WTC11 (cell line): ENCODE results near the gene HES3. TPM values are rescaled to one million over a fixed set of nuclear protein-coding genes. Genes with fewer than 3 reads are reported as not detected.

ENCODE experiments used
- ATAC-seq: fragments of 200-7000 bp; cut with Tn5 transposase; 2 replicates; pipeline ENCODE4 v1.10.0; 2021; ENCODE audit warnings: mild to moderate bottlenecking, moderate library complexity
- CTCF ChIA-PET: fragments of 300-600 bp; sonication (Branson Sonifier 250); formaldehyde crosslinking; loops from one replicate; lab custom pipeline; 2021; ENCODE audit warnings: antibody characterized with exemption; lab: Charles Lee
- POLR2A ChIA-PET: fragments of 350-600 bp; sonication (Branson Sonifier 250); formaldehyde crosslinking; loops from one replicate; lab custom pipeline; 2021; ENCODE audit warnings: antibody characterized with exemption; lab: Charles Lee
- DNase-seq: peaks from one replicate; pipeline ENCODE4 v3.0.0; 2021; ENCODE audit warnings: low spot score
- H3K27ac Mint-ChIP-seq: 2 replicates; pipeline ENCODE4 v1.8.0; 2021; ENCODE audit warnings: mixed read lengths
- H3K27me3 Mint-ChIP-seq: 2 replicates; pipeline ENCODE4 v1.8.0; 2021; ENCODE audit warnings: low read depth, mild to moderate bottlenecking, moderate library complexity, mixed read lengths
- H3K36me3 Mint-ChIP-seq: 2 replicates; pipeline ENCODE4 v1.8.0; 2021; ENCODE audit warnings: mixed read lengths
- H3K4me1 Mint-ChIP-seq: 2 replicates; pipeline ENCODE4 v1.8.0; 2022; ENCODE audit warnings: mixed read lengths
- H3K4me3 Mint-ChIP-seq: 2 replicates; pipeline ENCODE4 v1.8.0; 2021; ENCODE audit warnings: mild to moderate bottlenecking, moderate library complexity, mixed read lengths
- H3K9me3 Mint-ChIP-seq: 2 replicates; pipeline ENCODE4 v1.8.0; 2021; ENCODE audit warnings: mixed read lengths
- AFF4 ChIP-seq: sonication (generic); formaldehyde crosslinking; IDR thresholded peaks from 2 replicates; pipeline ENCODE4 v1.8.1; 2023; ENCODE audit warnings: mild to moderate bottlenecking, missing genetic modification reagents, borderline replicate concordance
- ATF1 ChIP-seq: sonication (generic); formaldehyde crosslinking; IDR thresholded peaks from 2 replicates; pipeline ENCODE4 v1.8.1; 2023; ENCODE audit warnings: mild to moderate bottlenecking, moderate library complexity, missing genetic modification reagents
- E2F1 ChIP-seq: sonication (generic); formaldehyde crosslinking; IDR thresholded peaks from 2 replicates; pipeline ENCODE4 v1.8.0; 2022; ENCODE audit warnings: mild to moderate bottlenecking, missing genetic modification reagents
- EMX1 ChIP-seq: fragments of 250-450 bp; sonication (Bioruptor Pico); IDR thresholded peaks from 2 replicates; pipeline ENCODE4 v1.8.0; 2021; ENCODE audit warnings: mild to moderate bottlenecking
- ESRRA ChIP-seq: sonication (generic); formaldehyde crosslinking; IDR thresholded peaks from 2 replicates; pipeline ENCODE4 v1.8.1; 2022; ENCODE audit warnings: mild to moderate bottlenecking, missing genetic modification reagents, borderline replicate concordance
- JAZF1 ChIP-seq: fragments of 250-450 bp; sonication (Bioruptor Pico); IDR thresholded peaks from 2 replicates; pipeline ENCODE4 v1.9.0; 2021; ENCODE audit warnings: moderate library complexity, mild to moderate bottlenecking, inconsistent platforms
- MYBL2 ChIP-seq: sonication (generic); formaldehyde crosslinking; IDR thresholded peaks from 2 replicates; pipeline ENCODE4 v1.8.1; 2023; ENCODE audit warnings: mild to moderate bottlenecking, moderate library complexity, missing genetic modification reagents
- NFE2L1 ChIP-seq: sonication (generic); formaldehyde crosslinking; IDR thresholded peaks from 2 replicates; pipeline ENCODE4 v1.8.1; 2023; ENCODE audit warnings: missing genetic modification reagents
- NFYB ChIP-seq: sonication (generic); formaldehyde crosslinking; conservative IDR thresholded peaks from 2 replicates; pipeline ENCODE4 v1.8.0; 2022; ENCODE audit warnings: low read depth, missing genetic modification reagents
- NR1H2 ChIP-seq: sonication (generic); formaldehyde crosslinking; IDR thresholded peaks from 2 replicates; pipeline ENCODE4 v1.9.0; 2021; ENCODE audit warnings: mild to moderate bottlenecking, moderate library complexity, missing genetic modification reagents
- PREB ChIP-seq: sonication (generic); formaldehyde crosslinking; IDR thresholded peaks from 2 replicates; pipeline ENCODE4 v1.8.1; 2022; ENCODE audit warnings: mild to moderate bottlenecking, missing genetic modification reagents, moderate library complexity, borderline replicate concordance
- PRRX2 ChIP-seq: fragments of 250-450 bp; sonication (Bioruptor Pico); IDR thresholded peaks from 2 replicates; pipeline ENCODE4 v1.8.0; 2021; ENCODE audit warnings: mild to moderate bottlenecking
- TEAD1 ChIP-seq: sonication (generic); formaldehyde crosslinking; IDR thresholded peaks from 2 replicates; pipeline ENCODE4 v1.8.0; 2022; ENCODE audit warnings: mild to moderate bottlenecking, missing genetic modification reagents
- TEAD4 ChIP-seq: sonication (generic); formaldehyde crosslinking; IDR thresholded peaks from 2 replicates; pipeline ENCODE4 v1.8.0; 2022; ENCODE audit warnings: mild to moderate bottlenecking, missing genetic modification reagents
- USF1 ChIP-seq: sonication (generic); formaldehyde crosslinking; IDR thresholded peaks from 2 replicates; pipeline ENCODE4 v1.8.0; 2022; ENCODE audit warnings: mild to moderate bottlenecking, missing genetic modification reagents
- ZBTB43 ChIP-seq: sonication (generic); formaldehyde crosslinking; IDR thresholded peaks from 2 replicates; pipeline ENCODE4 v1.8.1; 2023; ENCODE audit warnings: mild to moderate bottlenecking, missing genetic modification reagents
- ZNF219 ChIP-seq: sonication (generic); formaldehyde crosslinking; IDR thresholded peaks from 2 replicates; pipeline ENCODE4 v1.8.0; 2023; ENCODE audit warnings: missing genetic modification reagents, mild to moderate bottlenecking, borderline replicate concordance
- ZNF263 ChIP-seq: sonication (generic); formaldehyde crosslinking; IDR thresholded peaks from 2 replicates; pipeline ENCODE4 v1.8.1; 2022; ENCODE audit warnings: low read depth, mild to moderate bottlenecking, moderate library complexity, missing genetic modification reagents
- ZNF281 ChIP-seq: sonication (generic); formaldehyde crosslinking; IDR thresholded peaks from 2 replicates; pipeline ENCODE4 v1.8.0; 2023; ENCODE audit warnings: mild to moderate bottlenecking, missing genetic modification reagents
- ZNF317 ChIP-seq: sonication (generic); formaldehyde crosslinking; IDR thresholded peaks from 2 replicates; pipeline ENCODE4 v1.8.1; 2023; ENCODE audit warnings: low read depth, mild to moderate bottlenecking, moderate library complexity, missing genetic modification reagents, borderline replicate concordance
- ZNF416 ChIP-seq: fragments of 250-450 bp; sonication (Bioruptor Pico); IDR thresholded peaks from 2 replicates; pipeline ENCODE4 v1.9.0; 2021; ENCODE audit warnings: mild to moderate bottlenecking, inconsistent platforms
- ZNF671 ChIP-seq: fragments of 250-450 bp; sonication (Bioruptor Pico); IDR thresholded peaks from 2 replicates; pipeline ENCODE4 v1.8.0; 2021; ENCODE audit warnings: mild to moderate bottlenecking
- total RNA-seq: library from RNA; stranded (reverse); gene quantifications from 3 replicates; pipeline ENCODE4 v1.2.3, GENCODE V29; 2021

Gene HES3
- total RNA-seq, 1 experiment from 2014 or later = 74.7 TPM

- no peak for TF ChIP-seq AFF4 (CRISPR knock-in tag)
- no peak for TF ChIP-seq ATF1 (CRISPR knock-in tag)
- no peak for TF ChIP-seq ZBTB43 (CRISPR knock-in tag)
- no peak for TF ChIP-seq ZNF263
- no peak for TF ChIP-seq ZNF219 (CRISPR knock-in tag)
- TF ChIP-seq TEAD4 (CRISPR knock-in tag) = no peak
- no peak for TF ChIP-seq USF1 (CRISPR knock-in tag)
- TF ChIP-seq EMX1 (CRISPR knock-in tag) = no peak
Measured at GRCh38 chr1:6279066-6279465, 35.1 kb downstream of the HES3 start (continued).

GRCh38 chr1:6279613-6280383, 35.8 kb downstream of the HES3 start:
- H3K9me3 Mint-ChIP-seq = no peaks in the 10 kb centered on the region
- no peak overlapping the region for H3K4me3 Mint-ChIP-seq
- ATAC-seq = no peak
- peaks cover 14% of the 10 kb centered on the region for H3K4me1 Mint-ChIP-seq
- H3K27ac Mint-ChIP-seq = no peak overlapping the region
- no peaks in the 10 kb centered on the region for H3K36me3 Mint-ChIP-seq
- no peaks in the 10 kb centered on the region for H3K27me3 Mint-ChIP-seq
- no peak for DNase-seq
- ChIA-PET POLR2A (no interaction called here), CTCF (interaction anchor here (1.0 to 2.0 kb wide), 9 partner anchors 12 to 75 kb away, joined by 3 to 11 read pairs (median 3); partner anchors contain the start of gene GPR153)
- TF ChIP-seq ZNF281 (CRISPR knock-in tag) = no peak
- no peak for TF ChIP-seq MYBL2 (CRISPR knock-in tag)
- no peak for TF ChIP-seq NR1H2 (CRISPR knock-in tag)
- TF ChIP-seq ZNF671 (CRISPR knock-in tag) = no peak
- TF ChIP-seq E2F1 (CRISPR knock-in tag) = no peak
- no peak for TF ChIP-seq NFE2L1
- TF ChIP-seq ZNF416 (CRISPR knock-in tag) = no peak
- no peak for TF ChIP-seq ESRRA (CRISPR knock-in tag)
- no peak for TF ChIP-seq JAZF1 (CRISPR knock-in tag)
- TF ChIP-seq NFYB (CRISPR knock-in tag) = no peak
- TF ChIP-seq ATF1 (CRISPR knock-in tag) = no peak
- no peak for TF ChIP-seq TEAD1 (CRISPR knock-in tag)
- no peak for TF ChIP-seq ZBTB43 (CRISPR knock-in tag)
- TF ChIP-seq PREB (CRISPR knock-in tag) = no peak
- no peak for TF ChIP-seq PRRX2
- no peak for TF ChIP-seq USF1 (CRISPR knock-in tag)
- TF ChIP-seq ZNF317 = no peak
